Stimulated activated CD4-positive, alpha-beta T cell treated with anti-CD3 and anti-CD28 coated beads, TNF-alpha, amount 100 ng/mL, for 4 hours (primary cell): ENCODE results near the gene RNF141.

Source experiments
- DNase-seq, 3 experiments: peaks; one replicate each; pipeline ENCODE4 v3.0.0-alpha.2; 2020; ENCODE audit warnings: low read depth in 3 of 3

Gene RNF141

DNA sequence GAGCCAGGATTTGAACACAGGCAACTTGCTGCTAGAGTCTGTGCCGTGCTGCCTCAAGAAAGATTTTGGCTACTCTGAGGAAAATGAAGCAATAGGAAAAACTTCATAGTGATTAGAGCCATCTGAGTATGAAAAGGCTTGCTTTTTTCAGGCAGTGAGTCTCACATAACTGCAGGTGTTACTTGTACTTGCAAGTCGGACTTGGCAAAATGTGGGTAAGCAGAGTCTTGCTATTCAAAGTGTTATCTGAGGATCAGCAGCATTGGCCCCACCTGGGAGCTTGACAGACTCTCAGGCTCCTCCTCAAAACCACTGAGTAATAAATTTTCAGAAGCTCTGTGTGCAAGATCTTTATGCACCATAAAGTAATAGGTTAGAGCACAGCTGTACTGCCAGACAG is 18.1 kb downstream of the RNF141 start:
- no peak for DNase-seq

DNA sequence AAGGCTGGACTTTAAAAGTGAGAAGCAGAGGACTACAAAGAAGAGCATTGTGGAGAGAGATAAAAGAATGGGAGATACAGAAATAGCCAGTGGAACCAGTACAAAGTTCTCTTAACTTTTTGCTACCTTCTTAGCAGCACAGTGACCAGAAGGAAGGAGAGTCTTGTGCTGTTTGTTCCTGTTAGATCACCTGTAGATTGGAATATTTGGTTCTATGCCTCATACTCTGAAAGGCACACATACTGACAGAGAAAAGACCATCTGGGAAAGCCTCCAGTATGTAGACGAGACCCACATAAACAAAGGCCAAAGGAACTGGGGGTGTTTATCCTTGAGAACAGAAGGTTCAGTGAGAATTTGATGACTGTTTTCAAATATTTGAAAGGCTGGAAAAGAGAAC is 18.7 kb downstream of the RNF141 start:
- no peak for DNase-seq

DNA sequence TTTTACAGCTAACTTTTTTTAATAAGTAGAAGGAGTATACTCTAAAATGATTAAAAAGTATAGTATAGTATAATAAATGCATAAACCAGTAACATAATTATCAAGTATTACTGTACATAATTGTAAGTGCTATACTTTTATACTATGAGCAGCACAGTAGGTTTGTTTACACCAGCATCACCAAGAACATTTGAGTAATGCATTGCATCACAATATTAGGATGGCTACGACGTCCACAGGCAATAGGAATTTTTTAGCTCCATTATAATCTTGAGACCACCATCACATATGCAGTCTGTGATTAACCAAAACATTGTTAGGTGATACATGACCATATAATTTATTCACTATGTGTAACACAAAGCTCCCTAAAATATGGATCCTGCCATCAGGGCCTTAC is 20.4 kb downstream of the RNF141 start:
- DNase-seq, result no peak

DNA sequence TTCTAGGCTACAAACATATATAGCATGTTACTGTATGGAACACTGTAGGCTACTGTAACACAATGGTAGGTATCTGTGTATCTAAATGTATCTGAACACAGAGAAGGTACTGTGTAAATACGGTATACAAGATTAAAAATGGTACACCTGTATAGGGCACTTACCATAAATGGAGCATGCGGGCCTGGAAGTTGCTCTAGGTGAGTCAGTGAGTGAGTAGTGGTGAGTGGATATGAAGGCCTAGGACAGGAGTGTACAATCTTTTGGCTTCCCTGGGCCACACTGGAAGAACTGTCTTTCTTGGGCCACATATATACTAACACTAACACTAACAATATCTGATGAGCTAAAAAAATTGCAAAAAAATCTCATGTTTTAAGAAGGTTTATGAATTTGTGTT is 21.4 kb downstream of the RNF141 start:
- DNase-seq, result no peak

DNA sequence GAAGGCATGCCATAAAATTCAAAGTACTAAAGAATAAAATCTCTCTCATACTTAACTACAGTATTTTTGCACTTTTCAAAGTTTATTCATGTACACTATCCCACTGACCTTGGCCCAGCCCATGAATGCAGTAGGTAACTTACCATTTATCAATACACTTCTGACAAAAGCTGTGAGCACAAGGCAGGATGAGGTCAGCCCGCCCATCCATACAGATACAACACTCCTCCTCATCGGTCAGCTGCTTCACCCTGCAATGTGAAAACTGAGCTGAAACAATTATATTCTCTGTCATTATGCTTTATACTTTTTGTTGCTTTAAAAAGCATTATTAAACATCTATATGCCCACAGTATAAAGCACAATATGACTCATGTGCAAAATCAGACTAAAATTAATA is 22.1 kb downstream of the RNF141 start:
- no peak for DNase-seq

DNA sequence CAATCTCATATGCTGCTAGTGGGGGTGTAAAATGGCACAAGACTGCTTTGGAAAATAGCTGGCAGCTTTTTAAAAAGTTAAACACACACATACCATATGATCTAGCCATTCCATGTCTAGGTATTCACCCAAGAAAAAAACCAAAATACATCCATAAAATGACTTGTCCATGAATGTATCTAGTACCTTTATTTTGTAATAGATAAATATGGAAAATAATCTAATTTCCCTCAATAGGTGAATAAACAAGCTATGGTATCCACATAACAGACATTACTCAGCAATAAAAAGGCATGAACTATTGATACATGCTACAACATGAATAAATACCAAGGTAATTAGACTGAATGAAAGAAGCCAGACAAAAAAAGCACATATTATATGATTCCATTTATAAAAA is 22.9 kb downstream of the RNF141 start:
- no peak for DNase-seq

DNA sequence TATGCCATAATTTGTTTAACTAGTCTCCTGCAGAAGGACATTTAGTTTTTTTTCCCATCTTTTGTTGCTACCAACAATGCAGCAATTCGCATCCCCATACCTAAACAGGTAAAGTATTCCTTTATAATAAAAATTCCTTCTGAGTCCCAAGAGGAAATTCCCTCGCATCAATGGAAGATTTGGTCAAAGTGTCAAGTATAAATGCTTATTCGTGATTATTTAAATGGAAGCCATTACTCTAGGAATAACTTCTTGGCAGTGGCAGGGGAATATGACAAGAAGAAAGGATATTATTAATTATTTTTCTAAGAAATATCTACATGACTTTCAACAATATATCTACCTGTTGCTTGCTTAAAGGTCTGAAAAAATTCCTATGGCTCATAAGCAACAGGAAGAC is 25.6 kb downstream of the RNF141 start:
- DNase-seq, result no peak

DNA sequence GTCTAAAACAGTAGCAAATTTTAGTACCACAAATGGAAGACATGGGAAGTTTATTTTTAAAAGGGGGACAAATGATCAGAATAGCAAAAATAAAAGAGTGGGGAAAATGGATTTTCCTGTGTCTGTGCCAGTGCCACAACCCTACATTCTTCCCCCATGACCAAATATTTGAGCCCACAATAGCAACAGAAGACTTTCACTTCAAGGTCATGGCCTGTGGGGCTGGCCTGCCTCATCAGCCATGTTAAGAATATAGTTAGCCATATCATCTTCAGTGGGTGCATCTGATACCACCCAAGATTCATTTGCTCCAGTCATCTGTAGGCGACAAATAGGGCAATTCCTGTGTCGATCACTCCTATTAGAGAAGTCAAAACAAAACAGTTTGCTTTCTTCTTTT is 26.3 kb downstream of the RNF141 start:
- DNase-seq, result no peak

DNA sequence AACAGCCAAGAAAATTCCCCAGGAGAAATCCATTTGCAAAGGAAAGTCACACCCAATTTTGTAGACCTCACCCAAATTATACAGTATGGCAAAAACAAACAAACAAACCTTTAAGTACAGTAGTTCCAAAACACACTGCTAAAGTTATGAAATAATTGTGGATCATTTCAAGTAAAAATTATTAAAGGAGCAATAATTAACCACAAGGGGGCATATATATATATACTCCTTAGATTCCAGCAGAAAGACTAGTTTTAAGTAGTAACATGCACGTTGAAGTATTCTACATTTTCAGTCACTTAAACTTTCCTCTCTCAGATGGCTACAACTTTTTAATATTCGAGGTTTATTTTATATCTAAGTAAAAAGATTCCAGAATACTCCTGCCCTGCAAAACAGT is 26.8 kb downstream of the RNF141 start:
- DNase-seq, result no peak

DNA sequence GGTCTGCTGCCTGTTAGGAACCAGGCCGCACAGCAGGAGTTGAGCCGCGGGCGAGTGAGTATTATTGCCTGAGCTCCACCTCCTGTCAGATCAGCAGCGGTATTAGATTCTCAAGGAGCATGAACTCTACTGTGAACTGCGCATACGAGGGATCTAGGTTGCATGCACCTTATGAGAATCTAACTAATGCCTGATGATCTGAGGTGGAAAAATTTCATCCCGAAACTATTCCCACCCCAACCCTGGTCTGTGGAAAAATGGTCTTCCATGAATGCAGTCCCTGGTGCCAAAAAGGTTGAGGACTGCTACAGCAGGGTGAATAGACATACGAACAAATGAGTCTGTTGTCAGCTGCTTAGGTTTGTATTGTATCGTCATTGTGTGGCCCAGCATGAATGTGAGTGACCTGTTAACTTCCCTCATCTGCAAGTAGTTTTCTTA is 29.8 kb downstream of the RNF141 start:
- no peak for DNase-seq

DNA sequence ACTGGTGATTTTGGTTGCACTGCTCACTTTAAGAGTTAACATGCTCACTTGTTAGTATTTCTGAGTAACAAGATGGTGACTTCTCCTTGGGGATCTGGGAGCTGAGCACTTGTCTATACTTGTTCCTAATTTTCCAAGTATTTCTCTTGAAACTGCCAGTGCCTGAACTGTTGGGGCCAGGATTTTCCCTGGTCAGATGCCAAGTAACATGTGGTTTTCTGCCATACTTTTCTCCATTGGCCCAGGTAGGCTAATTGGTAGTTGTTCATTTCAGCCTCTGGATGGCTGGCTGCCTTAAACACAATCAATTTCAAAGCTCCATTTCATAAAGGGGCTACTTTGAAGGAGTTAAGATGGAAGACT is 35.0 kb downstream of the RNF141 start:
- DNase-seq, result no peak

DNA sequence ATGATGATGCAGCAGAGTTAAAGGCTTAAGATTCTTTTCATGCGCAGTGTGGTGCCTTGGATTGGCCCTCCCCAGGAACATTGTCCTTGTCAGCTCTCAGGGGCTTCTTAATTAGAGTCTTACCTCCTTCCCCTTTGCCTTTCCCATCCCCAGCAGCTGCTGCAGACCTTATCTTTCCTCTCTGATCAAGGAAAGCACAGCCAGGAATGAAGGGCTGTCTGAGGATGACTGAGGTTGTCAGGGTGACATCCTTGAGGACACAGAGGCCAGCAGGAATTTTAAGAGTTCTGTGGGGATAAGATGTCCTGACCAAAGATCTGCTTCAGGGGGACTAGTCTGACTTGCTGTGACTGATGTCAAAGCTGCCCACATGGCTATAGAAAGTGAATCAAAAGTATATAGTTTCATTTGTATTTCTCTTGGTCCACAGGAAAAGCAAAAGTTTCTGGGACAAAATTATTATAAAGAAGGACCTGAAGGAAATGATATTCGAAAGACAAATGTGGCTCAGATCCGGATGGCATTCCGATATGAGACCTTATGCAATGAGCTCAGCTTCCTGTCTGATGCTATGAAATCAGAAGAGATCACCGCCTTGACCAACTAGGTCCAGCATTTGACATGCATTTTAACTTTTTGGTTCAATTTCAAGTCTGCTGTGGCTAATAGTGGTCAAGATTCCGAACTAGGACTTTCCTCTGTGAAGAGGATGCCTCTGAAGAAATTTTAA is 35.5 kb downstream of the RNF141 start:
- no peak for DNase-seq

DNA sequence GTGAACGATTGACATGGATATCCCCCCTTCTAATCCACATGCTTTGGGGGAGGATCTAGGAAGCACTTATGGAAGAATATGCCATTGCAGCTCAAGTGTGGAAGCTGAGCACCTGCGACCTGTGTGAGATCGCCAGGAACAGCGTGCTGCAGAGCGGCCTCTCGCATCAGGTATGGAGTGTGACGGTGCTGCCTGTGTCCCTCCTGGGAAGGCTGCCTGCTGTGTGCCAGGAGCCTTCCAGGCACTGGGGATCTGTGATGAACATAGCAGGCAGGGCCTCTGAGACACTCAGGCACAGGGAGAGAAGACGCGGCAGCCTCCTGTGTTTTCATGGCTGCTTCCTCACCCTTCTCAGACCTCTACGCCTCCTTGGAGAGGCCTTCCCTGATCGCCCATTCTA is 36.5 kb downstream of the RNF141 start:
- no peak for DNase-seq

DNA sequence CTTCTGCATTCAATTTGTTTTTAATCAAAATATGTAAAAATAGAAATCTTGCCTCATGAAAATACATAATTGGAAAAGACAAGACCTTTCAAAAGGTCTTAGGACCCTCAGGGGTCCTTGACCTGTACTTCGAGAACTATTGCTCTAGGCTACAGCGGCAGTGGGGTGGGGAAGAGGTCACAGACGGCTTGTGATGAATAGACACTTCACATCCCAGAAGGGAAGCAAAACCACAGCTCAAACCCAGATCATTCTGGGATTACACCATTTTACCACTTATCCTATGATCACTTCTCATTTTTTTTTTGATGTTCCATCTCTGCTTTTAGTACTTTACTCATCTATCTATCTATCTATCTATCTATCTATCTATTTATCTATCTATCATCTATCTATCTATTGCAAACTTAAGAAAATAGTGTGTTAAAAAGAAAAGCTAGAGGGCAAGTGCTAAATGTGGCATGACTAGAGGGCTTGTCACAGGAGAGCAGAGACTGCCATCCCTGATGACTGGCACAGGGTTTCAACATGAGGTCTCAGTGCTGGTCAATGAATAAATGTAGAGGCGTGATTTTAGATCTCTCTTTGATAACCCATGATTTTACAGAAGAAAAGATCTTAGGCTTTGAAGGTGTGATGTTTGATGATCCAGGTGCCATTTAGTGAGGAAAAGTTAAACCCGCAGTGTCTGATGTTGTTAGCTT is 37.1 kb downstream of the RNF141 start:
- DNase-seq, result no peak

DNA sequence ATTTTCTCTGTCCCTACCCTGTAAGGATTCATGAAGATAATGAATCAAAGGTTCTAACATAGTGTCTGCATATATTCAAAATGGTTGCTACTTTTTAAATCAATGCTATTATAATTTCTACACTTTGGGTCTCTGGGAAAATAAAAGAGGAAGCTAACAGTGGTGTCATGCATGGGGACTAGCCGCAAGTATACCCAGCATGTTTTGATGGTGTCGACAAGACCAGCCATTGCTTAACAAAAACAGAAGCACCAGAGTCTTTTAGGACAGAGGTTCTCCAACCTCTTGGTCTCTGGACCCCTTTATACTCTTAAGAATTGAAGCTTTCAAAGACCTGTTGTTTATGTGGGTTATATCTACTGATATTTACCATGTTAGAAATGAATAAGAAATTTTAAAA is 37.8 kb downstream of the RNF141 start:
- DNase-seq, result no peak

DNA sequence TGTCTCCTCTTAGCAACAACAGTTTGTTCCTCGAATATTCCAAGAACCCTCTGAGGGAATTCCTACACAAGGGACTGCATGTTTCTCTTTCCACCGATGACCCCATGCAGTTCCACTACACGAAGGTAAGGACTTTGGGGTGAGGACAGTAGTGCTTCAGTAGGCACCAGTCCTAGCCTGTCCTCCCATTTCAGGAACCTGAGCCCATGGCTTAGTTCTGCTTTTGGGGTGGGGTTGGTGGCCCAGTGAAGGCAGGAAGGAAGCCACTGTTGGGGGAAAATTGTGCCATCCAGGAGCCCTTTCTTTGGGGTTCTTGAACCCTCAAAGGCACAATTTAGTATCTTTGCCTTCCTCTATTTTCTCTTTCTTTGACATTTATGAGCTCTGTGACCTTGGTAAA is 38.2 kb downstream of the RNF141 start:
- no peak for DNase-seq

DNA sequence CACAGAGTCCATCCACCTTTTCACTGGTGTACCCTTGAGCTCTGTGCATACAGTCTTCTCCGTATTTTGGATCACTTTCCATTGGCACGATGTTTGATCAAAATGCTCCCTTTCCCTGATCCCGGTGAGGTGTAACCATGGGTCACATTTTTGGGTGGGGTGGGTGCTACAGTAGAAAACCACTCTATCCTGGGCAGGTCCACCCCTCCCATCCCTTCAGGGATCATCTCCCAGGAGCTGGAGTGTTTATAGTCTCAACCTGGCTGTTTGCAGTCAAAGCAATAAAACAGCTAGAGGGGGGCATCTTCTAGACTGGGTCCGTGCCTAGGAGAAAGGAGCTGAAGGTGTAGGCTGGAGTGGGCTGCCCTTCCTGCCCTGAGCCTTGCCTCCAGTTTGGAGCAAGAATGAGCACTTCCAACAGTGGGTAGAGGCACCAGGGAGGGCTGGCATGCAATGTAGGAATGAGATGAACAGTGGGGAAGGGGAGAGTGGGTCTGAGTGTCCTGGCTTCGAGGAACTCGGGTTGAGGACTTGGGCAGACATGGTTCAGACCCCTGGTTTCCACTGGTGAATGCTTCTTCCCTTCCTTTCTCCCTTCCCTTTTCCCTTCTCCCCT is 38.8 kb downstream of the RNF141 start:
- no peak for DNase-seq

DNA sequence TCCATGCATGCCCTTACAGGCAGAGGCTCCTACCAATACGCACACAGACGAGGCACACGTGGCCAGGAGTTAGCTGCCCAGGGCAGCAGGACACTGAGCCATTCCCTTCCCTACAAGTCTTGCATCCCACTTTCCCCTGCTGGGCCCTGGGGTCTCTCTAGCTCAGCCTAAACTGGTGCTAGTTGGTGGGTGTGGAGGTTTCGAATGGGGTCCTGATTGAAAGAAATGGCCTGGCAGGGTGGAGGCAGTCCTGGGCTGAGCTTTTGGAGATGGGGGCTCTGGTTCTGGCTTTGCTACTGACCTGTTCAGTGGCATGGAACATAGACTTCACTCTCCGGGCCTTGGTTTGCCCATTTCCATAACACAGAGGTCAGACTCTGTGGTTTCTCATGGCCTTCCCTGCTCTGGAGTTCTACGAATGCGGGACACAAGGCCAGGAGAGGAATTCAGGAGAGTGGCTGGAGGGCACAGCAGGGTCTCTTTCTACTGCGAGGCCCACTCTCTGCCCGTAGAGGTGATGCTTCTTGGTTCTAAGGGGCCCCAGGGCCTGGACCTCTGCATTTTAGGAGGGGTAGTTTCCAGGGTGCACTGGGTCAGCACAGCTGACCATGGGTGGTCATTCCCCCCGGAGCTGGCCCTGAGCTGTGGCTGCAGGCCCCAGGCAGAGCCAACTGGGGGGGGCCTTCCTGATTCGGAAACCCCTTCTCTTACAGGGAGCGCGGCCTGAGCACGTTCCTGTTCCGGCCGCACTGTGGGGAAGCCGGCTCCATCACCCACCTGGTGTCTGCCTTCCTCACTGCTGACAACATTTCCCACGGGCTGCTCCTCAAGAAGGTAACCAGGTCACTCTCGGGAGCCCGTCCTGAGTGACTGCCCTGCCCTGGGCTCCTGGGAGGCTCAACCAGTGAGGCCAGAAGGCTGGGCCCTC is 40.0 kb downstream of the RNF141 start:
- no peak for DNase-seq

DNA sequence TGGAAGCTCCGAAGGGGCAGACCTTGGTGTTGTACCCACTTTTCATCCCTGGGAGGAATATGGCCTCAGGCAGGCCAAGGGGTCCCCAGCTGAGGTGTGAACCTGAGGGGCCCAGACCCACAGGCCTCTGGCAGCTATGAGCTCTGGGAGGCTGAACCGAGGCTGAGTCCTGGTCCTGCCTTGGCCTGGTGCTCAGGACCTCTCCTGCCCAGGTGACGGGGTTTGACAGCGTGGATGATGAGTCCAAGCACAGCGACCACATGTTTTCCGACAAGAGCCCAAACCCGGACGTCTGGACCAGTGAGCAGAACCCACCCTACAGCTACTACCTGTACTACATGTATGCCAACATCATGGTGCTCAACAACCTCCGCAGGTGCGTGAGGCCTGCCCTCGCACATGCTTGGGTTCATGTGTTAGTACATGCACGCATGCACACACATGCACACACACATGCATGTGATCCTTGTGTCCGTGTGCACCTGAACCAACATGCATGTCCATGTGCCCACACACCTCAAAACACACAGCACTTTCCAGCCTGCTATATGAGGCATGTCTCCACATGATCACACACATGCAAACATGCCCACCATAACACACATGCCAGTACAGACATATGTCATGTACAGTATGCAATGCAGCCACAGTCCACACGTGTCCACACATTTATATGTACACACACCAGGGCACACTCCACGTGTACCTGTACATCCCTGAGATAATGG is 40.9 kb downstream of the RNF141 start:
- DNase-seq, result no peak

DNA sequence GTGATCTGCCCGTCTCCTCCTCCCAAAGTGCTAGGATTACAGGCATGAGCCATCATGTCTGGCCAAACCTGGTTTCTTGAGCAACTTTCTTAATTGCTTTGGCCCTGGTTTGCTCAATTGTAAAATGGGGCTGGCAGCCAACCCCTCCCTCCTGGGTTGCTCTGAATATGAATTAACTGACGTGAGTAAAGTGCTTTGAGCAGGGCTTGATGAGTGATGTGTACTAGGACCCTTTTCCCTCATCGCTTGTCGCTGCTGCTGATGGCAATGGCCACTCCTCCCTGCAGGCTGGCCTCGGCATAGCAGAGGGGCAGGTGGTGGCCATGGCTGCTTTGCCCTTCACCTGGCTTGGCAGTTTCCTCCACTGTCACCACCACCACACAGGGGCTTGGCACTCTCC is 41.5 kb downstream of the RNF141 start:
- no peak for DNase-seq

DNA sequence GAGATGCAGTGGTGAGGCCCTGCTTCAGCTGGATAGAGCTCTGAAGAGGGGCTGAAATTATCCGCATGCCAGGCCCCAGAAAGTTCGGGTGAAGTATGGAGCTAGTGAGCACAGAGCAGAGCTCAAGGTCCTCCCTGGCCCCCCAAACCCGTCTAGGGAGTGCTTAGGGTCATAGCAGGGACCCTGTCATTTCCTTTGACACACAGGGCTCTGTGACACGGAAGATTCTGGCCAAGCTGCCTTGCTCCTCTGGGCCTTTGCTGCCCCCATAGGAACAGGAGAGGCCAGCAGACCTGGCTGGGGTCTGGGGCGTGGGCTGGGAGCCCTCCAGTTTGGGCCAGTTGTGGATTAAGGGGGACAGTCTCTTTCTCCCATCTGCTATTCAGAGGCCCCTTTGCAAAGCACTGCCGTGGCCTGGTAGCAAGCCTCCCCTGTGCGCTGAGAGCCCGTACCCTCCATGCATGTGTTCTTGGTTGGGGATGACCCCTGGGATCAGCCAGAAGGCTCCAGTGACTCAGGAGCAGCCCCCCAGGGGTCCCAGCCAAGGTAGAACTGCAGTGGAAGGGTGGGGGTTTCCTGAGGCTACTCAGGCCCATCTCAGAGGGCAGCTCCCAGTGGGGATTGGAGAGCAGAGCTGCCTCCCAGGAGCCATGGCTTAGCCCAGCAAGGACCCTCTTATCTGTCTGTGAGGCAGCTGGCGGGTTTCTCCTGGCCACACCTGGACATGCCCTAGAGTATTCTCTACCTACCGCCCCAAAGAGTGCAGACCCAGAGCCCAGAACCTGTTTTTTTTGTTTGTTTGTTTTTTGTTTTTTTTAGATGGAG is 42.3 kb downstream of the RNF141 start:
- DNase-seq, result no peak
